ENCODE results near the gene ZNF274. TPM values are rescaled to one million over a fixed set of nuclear protein-coding genes. Genes with fewer than 3 reads are reported as not detected.

ZNF274 gene
- total and polyA plus RNA-seq, 12 donors, result 13.8 to 27.6 (median 22.9) TPM

DNA sequence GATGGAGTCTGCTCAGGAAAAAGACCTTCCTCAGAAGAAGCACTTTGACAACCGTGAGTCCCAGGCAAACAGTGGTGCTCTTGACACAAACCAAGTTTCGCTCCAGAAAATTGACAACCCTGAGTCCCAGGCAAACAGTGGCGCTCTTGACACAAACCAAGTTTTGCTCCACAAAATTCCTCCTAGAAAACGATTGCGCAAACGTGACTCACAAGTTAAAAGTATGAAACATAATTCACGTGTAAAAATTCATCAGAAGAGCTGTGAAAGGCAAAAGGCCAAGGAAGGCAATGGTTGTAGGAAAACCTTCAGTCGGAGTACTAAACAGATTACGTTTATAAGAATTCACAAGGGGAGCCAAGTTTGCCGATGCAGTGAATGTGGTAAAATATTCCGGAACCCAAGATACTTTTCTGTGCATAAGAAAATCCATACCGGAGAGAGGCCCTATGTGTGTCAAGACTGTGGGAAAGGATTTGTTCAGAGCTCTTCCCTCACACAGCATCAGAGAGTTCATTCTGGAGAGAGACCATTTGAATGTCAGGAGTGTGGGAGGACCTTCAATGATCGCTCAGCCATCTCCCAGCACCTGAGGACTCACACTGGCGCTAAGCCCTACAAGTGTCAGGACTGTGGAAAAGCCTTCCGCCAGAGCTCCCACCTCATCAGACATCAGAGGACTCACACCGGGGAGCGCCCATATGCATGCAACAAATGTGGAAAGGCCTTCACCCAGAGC lies 29.6 kb downstream of the ZNF274 start:
- no peak overlapping the region for H3K27ac ChIP-seq
- 98% methylated on average over 17 of the region's 17 CpGs for WGBS, 2 donors
- DNase-seq (no peak), ATAC-seq (no peak)
- H3K9me3 ChIP-seq, result peaks cover 31 to 100% (median 100%) of the 10 kb centered on the region in 11 donors
- H3K27me3 ChIP-seq, result no peaks in the 10 kb centered on the region
- intact Hi-C loops (cut with DNase I), result no loop called here
- peaks cover 39 to 74% (median 66%) of the 10 kb centered on the region in 9 donors for H3K36me3 ChIP-seq
- H3K4me1 ChIP-seq, result no peaks in the 10 kb centered on the region
- no peak overlapping the region for H3K4me3 ChIP-seq
- TF ChIP-seq, protein P1, sequence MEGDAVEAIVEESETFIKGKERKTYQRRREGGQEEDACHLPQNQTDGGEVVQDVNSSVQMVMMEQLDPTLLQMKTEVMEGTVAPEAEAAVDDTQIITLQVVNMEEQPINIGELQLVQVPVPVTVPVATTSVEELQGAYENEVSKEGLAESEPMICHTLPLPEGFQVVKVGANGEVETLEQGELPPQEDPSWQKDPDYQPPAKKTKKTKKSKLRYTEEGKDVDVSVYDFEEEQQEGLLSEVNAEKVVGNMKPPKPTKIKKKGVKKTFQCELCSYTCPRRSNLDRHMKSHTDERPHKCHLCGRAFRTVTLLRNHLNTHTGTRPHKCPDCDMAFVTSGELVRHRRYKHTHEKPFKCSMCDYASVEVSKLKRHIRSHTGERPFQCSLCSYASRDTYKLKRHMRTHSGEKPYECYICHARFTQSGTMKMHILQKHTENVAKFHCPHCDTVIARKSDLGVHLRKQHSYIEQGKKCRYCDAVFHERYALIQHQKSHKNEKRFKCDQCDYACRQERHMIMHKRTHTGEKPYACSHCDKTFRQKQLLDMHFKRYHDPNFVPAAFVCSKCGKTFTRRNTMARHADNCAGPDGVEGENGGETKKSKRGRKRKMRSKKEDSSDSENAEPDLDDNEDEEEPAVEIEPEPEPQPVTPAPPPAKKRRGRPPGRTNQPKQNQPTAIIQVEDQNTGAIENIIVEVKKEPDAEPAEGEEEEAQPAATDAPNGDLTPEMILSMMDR (IDR thresholded peaks at IDR 0.05), result no peak

DNA sequence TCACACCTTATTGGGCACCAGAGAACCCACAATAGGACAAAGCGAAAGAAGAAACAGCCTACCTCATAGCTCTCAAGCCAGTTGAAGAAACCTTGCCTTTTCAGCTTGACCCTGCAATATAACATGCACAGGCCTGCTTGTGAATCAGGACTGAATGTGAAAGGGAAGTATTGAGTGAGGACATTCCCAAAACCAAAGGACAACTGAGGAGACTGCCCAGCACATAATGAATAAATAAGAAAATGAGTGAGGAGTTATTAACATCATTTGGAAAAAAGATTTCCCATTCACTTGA lies 30.2 kb downstream of the ZNF274 start:
- intact Hi-C loops (cut with DNase I), result no loop called here
- no peak overlapping the region for H3K4me3 ChIP-seq
- no peak for DNase-seq
- TF ChIP-seq, protein P1 (IDR thresholded peaks at IDR 0.05), result no peak
- no peaks in the 10 kb centered on the region for H3K27me3 ChIP-seq
- no peaks in the 10 kb centered on the region for H3K4me1 ChIP-seq
- no peak overlapping the region for H3K27ac ChIP-seq
- peaks cover 33 to 69% (median 61%) of the 10 kb centered on the region in 9 donors for H3K36me3 ChIP-seq
- 86 to 100% methylated on average over 1 of the region's 1 CpG for WGBS, 2 donors
- H3K9me3 ChIP-seq, result peaks cover 32 to 100% (median 100%) of the 10 kb centered on the region in 11 donors
- ATAC-seq, result no peak

DNA sequence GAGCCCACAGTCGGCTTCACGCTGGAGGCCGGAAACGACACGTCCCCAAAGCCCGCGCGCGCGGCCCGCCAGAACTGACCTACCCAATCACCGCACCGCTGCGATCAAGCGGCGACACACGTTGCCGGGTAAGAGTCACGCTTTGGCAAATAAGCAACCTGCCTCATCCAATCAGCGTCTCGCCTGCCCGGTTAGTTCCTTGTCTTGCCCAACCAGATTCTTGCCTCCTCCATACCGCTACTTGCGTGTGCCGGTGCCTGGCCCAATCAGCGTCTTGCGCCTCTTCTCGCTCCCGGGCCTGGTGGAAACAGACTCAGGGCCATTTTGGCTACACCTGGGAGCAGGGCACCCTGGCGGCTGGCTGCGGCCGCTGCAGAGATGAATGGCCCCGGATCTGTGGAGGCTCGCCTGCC lies 34.2 kb downstream of the ZNF274 start:
- whole genome bisulfite sequencing, 2 donors, result 37 to 38% methylated on average over 34 of the region's 34 CpGs
- Histone ChIP-seq H3K4me1 (no peaks in the 10 kb centered on the region), H3K27ac (no peak overlapping the region), H3K4me3 (no peak overlapping the region), H3K36me3 (peaks cover 10 to 28% (median 20%) of the 10 kb centered on the region in 9 donors), H3K9me3 (peaks cover 17 to 100% (median 67%) of the 10 kb centered on the region in 11 donors), H3K27me3 (no peaks in the 10 kb centered on the region)
- DNase-seq (no peak), ATAC-seq (no peak)
- TF ChIP-seq, protein P1 (IDR thresholded peaks at IDR 0.05), result no peak
- intact Hi-C loops (cut with DNase I), result no loop called here

DNA sequence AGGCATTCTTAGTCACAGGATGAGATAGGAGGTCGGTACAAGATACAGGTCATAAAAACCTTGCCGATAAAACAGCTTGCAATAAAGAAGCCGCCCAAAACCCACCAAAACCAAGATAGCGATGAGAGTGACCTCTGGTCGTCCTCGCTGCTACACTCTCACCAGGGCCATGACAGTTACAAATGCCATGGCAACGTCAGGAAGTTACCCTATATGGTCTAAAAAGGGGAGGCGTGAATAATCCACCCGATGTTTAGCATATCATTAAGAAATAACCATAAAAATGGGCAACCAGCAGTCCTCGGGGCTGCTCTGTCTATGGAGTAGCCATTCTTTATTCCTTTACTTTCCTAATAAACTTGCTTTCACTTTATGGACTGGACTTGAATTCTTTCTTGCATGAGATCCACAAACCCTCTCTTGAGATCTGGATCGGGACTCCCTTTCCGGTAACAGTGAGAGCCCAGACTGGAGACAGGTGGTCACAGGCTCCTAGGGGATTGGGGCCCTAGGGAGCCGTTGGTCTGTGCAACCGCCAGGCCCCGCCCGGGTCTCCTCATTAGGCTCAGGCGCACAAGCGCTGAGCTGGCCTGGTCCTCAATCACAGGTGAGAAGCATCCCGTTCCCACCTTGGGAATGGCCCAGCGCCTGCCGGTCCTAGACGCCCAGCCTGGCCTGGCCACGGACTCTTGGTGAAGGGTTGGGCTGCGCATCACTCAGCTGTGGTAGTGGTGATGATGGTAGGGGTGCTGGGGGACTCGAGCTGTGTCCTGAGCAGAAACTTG lies 34.9 kb downstream of the ZNF274 start:
- ATAC-seq (no peak), DNase-seq (no peak)
- intact Hi-C loops (cut with DNase I), result no loop called here
- Histone ChIP-seq H3K36me3 (peaks cover 3 to 21% (median 13%) of the 10 kb centered on the region in 9 donors), H3K4me1 (no peaks in the 10 kb centered on the region), H3K27me3 (no peaks in the 10 kb centered on the region), H3K9me3 (peaks cover 14 to 99% (median 60%) of the 10 kb centered on the region in 11 donors), H3K27ac (no peak overlapping the region), H3K4me3 (no peak overlapping the region)
- TF ChIP-seq, protein P1 (IDR thresholded peaks at IDR 0.05), result no peak
- 95 to 96% methylated on average over 25 of the region's 25 CpGs for WGBS, 2 donors

Data from heart right ventricle (tissue), 16 donors.